Measurements from ENCODE around the gene STUB1. TPM values are rescaled to one million over a fixed set of nuclear protein-coding genes. Genes with fewer than 3 reads are reported as not detected.
A peak's percentile ranks its signal among the peaks of the same experiment; 100 is the strongest.

Gene STUB1
- total RNA-seq, 5 donors from 2014 or later (not counting 1 experiment from before 2014, with no cell fraction given) = 67.3 to 119 (median 114) TPM

DNA sequence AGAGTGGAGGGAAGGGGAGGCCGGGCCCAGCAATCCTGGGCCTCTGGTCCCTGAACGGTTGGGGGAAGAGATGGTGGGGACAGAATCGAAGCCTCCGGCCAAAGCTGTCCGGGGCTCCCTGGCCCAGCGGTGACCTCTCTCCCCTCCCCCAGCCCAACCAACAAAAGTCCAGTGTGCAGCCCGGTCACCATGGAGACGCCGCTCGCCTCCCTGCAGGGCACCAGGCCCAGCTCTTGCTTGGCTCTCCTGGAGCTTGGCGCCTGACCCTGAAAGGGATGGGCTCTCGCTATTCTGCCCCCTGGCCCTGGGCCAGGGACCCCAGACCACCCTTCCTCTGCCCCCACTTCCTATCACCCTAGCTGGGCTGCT lies 36.0 kb downstream of the STUB1 start:
- H3K4me3 ChIP-seq (ENCODE audit: control insufficient read depth in 1 of 2, extremely low read depth in 1 of 2, low read length in 1 of 2) = no peak overlapping the region
- Mint-ChIP-seq H3K27ac (no peak overlapping the region), H3K4me1 (peaks cover 19 to 30% (median 21%) of the 10 kb centered on the region in 3 donors), H3K9me3 (no peaks in the 10 kb centered on the region), H3K4me3 (peak overlapping the region; percentile 50 to 68 (median 57)), H3K27me3 (peaks cover 8 to 12% of the 10 kb centered on the region in 2 donors), H3K36me3 (no peaks in the 10 kb centered on the region)
- ATAC-seq (replicated peaks in 1 of 4) (no peak), DNase-seq (no peak)
- CTCF ChIA-PET = interaction anchor here (0.7 to 0.8 kb wide), 3 partner anchors 12 to 387 kb away, joined by 3 to 6 read pairs (median 3); no protein-coding TSS in a partner anchor
- H3K27me3 ChIP-seq (replicated peaks in 1 of 2; ENCODE audit: control insufficient read depth in 2 of 2, extremely low read depth in 1 of 2, insufficient read depth in 2 of 2, low read length in 1 of 2) = peaks cover 0 to 42% of the 10 kb centered on the region in 2 experiments
- 69% methylated on average over 5 of the region's 12 CpGs for WGBS (ENCODE audit: insufficient coverage)
- H3K27ac ChIP-seq (ENCODE audit: low read length) = no peak overlapping the region
- no peaks in the 10 kb centered on the region for H3K9me3 ChIP-seq
- no peaks in the 10 kb centered on the region for H3K36me3 ChIP-seq (ENCODE audit: control insufficient read depth in 2 of 2, extremely low read depth in 1 of 2, insufficient read depth in 1 of 2, low read length in 1 of 2)
- POLR2A ChIA-PET = interaction anchor here in 1 of 2 donors (0.8 kb wide), 1 partner anchor 9 kb away, joined by 3 read pairs; no protein-coding TSS in a partner anchor
- H3K4me1 ChIP-seq (ENCODE audit: control insufficient read depth in 1 of 2, extremely low read depth in 1 of 2, insufficient read depth in 2 of 2, low read length in 2 of 2) = peaks cover 5 to 53% of the 10 kb centered on the region in 2 experiments

DNA sequence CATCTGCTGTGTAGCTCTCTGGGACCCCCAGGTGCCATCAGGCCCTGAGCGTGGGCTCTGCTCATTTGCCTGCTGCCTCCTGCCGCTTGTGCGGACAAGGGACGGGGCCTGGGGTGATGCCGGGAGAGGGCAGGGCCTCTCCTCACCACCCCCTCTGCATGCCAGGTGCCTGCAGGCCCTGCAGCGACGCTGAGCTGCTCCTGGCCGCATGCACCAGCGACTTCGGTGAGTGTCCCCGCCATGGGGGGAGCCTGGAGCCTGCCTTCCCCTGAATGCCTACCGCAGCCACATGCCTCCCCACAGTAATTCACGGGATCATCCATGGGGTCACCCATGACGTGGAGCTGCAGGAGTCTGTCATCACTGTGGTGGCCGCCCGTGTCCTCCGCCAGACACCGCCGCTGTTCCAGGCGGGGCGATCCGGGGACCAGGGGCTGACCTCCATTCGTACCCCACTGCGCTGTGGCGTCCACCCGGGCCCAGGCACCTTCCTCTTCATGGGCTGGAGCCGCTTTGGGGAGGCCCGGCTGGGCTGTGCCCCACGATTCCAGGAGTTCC lies 36.6 kb downstream of the STUB1 start:
- ChIA-PET CTCF (no interaction called here), POLR2A (no interaction called here)
- no peak overlapping the region for H3K4me3 ChIP-seq (ENCODE audit: control insufficient read depth in 1 of 2, extremely low read depth in 1 of 2, low read length in 1 of 2)
- ATAC-seq (replicated peaks in 1 of 4) = no peak
- no peak for DNase-seq
- H3K27me3 Mint-ChIP-seq = peaks cover 7 to 8% of the 10 kb centered on the region in 2 donors
- H3K4me1 ChIP-seq (ENCODE audit: control insufficient read depth in 1 of 2, extremely low read depth in 1 of 2, insufficient read depth in 2 of 2, low read length in 2 of 2) = peaks cover 5 to 53% of the 10 kb centered on the region in 2 experiments
- H3K27ac ChIP-seq (ENCODE audit: low read length) = no peak overlapping the region
- peaks cover 19 to 30% (median 21%) of the 10 kb centered on the region in 3 donors for H3K4me1 Mint-ChIP-seq
- no peaks in the 10 kb centered on the region for H3K36me3 Mint-ChIP-seq
- H3K9me3 Mint-ChIP-seq = no peaks in the 10 kb centered on the region
- peaks cover 0 to 35% of the 10 kb centered on the region in 2 experiments for H3K27me3 ChIP-seq (replicated peaks in 1 of 2; ENCODE audit: control insufficient read depth in 2 of 2, extremely low read depth in 1 of 2, insufficient read depth in 2 of 2, low read length in 1 of 2)
- H3K27ac Mint-ChIP-seq = no peak overlapping the region
- H3K36me3 ChIP-seq (ENCODE audit: control insufficient read depth in 2 of 2, extremely low read depth in 1 of 2, insufficient read depth in 1 of 2, low read length in 1 of 2) = no peaks in the 10 kb centered on the region
- H3K4me3 Mint-ChIP-seq = peak overlapping the region; percentile 47 to 68 (median 50)
- 99% methylated on average over 20 of the region's 29 CpGs for WGBS (ENCODE audit: insufficient coverage)
- no peaks in the 10 kb centered on the region for H3K9me3 ChIP-seq

DNA sequence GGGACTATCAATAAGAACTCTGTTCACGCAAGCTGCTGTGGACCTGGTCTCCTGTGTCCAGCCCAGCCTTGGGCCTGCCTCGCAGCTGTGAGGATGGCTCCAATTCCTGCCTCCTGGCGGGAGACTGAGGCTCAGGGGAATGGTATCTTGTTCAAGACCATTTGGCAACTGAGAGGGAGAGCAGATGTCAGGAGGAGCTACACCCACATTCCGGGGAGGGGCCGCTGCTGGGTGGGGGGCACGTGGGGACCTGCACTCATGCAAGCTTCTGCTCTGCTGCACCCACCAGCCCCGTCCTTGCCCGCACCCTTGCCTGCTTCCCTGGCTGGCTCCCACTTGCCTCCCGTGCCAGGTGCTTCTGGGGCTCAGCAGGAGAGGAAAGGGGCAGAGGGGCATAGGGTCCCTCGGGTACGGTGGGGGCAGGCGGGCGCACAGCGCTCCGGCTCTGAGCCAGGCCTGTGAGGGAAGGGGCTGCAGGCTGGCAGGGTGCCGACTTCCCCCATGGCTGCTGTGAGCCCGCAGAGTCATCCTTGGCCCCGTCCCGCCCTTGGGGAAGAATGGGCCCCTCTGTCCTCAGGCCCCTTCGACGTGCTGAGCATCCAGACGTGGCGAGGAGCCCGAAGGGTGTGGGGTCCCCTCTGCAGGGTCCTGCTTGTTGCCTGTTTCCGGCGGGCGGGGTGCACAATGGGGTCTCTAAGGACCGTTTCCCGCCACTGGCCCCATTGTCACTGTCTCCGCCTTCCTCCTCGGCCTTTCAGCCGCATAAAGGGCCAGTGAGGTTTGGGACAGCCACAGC lies 37.4 kb downstream of the STUB1 start:
- ChIA-PET CTCF (no interaction called here), POLR2A (no interaction called here)
- Mint-ChIP-seq H3K27me3 (peaks cover 6 to 8% of the 10 kb centered on the region in 2 donors), H3K9me3 (no peaks in the 10 kb centered on the region), H3K4me3 (peak overlapping the region in 1 of 3 donors; percentile 83), H3K27ac (no peak overlapping the region), H3K4me1 (peaks cover 19 to 33% (median 23%) of the 10 kb centered on the region in 3 donors), H3K36me3 (no peaks in the 10 kb centered on the region)
- no peaks in the 10 kb centered on the region for H3K9me3 ChIP-seq
- DNase-seq (no peak), ATAC-seq (replicated peaks in 1 of 4) (no peak)
- no peaks in the 10 kb centered on the region for H3K36me3 ChIP-seq (ENCODE audit: control insufficient read depth in 2 of 2, extremely low read depth in 1 of 2, insufficient read depth in 1 of 2, low read length in 1 of 2)
- H3K4me3 ChIP-seq (ENCODE audit: control insufficient read depth in 1 of 2, extremely low read depth in 1 of 2, low read length in 1 of 2) = no peak overlapping the region
- no peak overlapping the region for H3K27ac ChIP-seq (ENCODE audit: low read length)
- H3K27me3 ChIP-seq (replicated peaks in 1 of 2; ENCODE audit: control insufficient read depth in 2 of 2, extremely low read depth in 1 of 2, insufficient read depth in 2 of 2, low read length in 1 of 2) = peaks cover 0 to 32% of the 10 kb centered on the region in 2 experiments
- 91% methylated on average over 27 of the region's 32 CpGs for WGBS (ENCODE audit: insufficient coverage)
- H3K4me1 ChIP-seq (ENCODE audit: control insufficient read depth in 1 of 2, extremely low read depth in 1 of 2, insufficient read depth in 2 of 2, low read length in 2 of 2) = peaks cover 5 to 58% of the 10 kb centered on the region in 2 experiments

- H3K27ac ChIP-seq (ENCODE audit: low read length) = no peak overlapping the region
- peaks cover 0 to 32% of the 10 kb centered on the region in 2 experiments for H3K27me3 ChIP-seq (replicated peaks in 1 of 2; ENCODE audit: control insufficient read depth in 2 of 2, extremely low read depth in 1 of 2, insufficient read depth in 2 of 2, low read length in 1 of 2)
- H3K36me3 Mint-ChIP-seq = no peaks in the 10 kb centered on the region
- no peak overlapping the region for H3K4me3 ChIP-seq (ENCODE audit: control insufficient read depth in 1 of 2, extremely low read depth in 1 of 2, low read length in 1 of 2)
- peaks cover 5 to 66% of the 10 kb centered on the region in 2 experiments for H3K4me1 ChIP-seq (ENCODE audit: control insufficient read depth in 1 of 2, extremely low read depth in 1 of 2, insufficient read depth in 2 of 2, low read length in 2 of 2)
- H3K9me3 ChIP-seq = no peaks in the 10 kb centered on the region
- 94% methylated on average over 3 of the region's 9 CpGs for WGBS (ENCODE audit: insufficient coverage)
- peak overlapping the region in 1 of 3 donors; percentile 83 for H3K4me3 Mint-ChIP-seq
- ATAC-seq (replicated peaks in 1 of 4) = no peak
- DNase-seq = no peak
- no peak overlapping the region for H3K27ac Mint-ChIP-seq
- no peaks in the 10 kb centered on the region for H3K9me3 Mint-ChIP-seq
- POLR2A ChIA-PET = no interaction called here
- peaks cover 20 to 33% (median 27%) of the 10 kb centered on the region in 3 donors for H3K4me1 Mint-ChIP-seq
- H3K27me3 Mint-ChIP-seq = peaks cover 3 to 4% of the 10 kb centered on the region in 2 donors
- no peaks in the 10 kb centered on the region for H3K36me3 ChIP-seq (ENCODE audit: control insufficient read depth in 2 of 2, extremely low read depth in 1 of 2, insufficient read depth in 1 of 2, low read length in 1 of 2)
- CTCF ChIA-PET = no interaction called here
These were observed 38.2 kb downstream of the STUB1 start for GRCh38 chr16:718389-718788.

DNA sequence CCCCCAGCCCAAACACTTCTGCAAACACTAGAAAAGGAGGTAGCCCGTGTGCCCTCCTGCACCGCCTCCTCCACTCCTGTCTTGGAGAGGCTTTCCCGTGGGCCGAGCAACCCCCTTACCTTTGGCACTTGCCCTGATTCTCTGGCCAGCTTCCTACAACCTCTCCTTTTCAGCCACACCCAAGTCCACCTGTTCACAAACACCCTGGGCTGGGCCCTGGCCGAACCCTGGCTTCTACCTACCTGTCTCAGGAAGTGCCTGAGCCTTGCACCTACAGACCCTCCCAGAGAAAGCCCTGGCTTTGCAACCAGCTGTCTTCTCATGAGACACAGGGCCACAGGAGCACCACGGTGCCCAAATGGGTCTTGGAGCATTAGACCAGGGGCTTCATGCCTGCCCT lies 38.7 kb downstream of the STUB1 start:
- no peak overlapping the region for H3K27ac ChIP-seq (ENCODE audit: low read length)
- no peak for DNase-seq
- peaks cover 0 to 28% of the 10 kb centered on the region in 2 experiments for H3K27me3 ChIP-seq (replicated peaks in 1 of 2; ENCODE audit: control insufficient read depth in 2 of 2, extremely low read depth in 1 of 2, insufficient read depth in 2 of 2, low read length in 1 of 2)
- H3K4me1 ChIP-seq (ENCODE audit: control insufficient read depth in 1 of 2, extremely low read depth in 1 of 2, insufficient read depth in 2 of 2, low read length in 2 of 2) = peaks cover 5 to 68% of the 10 kb centered on the region in 2 experiments
- ChIA-PET POLR2A (no interaction called here), CTCF (interaction anchor here in 1 of 2 donors (0.6 kb wide), 1 partner anchor 11 kb away, joined by 4 read pairs; no protein-coding TSS in a partner anchor)
- no peaks in the 10 kb centered on the region for H3K9me3 ChIP-seq
- Mint-ChIP-seq H3K27ac (peak overlapping the region in 1 of 2 donors; percentile 56), H3K36me3 (no peaks in the 10 kb centered on the region), H3K9me3 (no peaks in the 10 kb centered on the region), H3K4me3 (peak overlapping the region in 2 of 3 donors; percentile 52 to 83), H3K4me1 (peaks cover 21 to 32% (median 27%) of the 10 kb centered on the region in 3 donors), H3K27me3 (peaks cover 3 to 4% of the 10 kb centered on the region in 2 donors)
- H3K4me3 ChIP-seq (ENCODE audit: control insufficient read depth in 1 of 2, extremely low read depth in 1 of 2, low read length in 1 of 2) = no peak overlapping the region
- no peaks in the 10 kb centered on the region for H3K36me3 ChIP-seq (ENCODE audit: control insufficient read depth in 2 of 2, extremely low read depth in 1 of 2, insufficient read depth in 1 of 2, low read length in 1 of 2)
- no peak for ATAC-seq (replicated peaks in 1 of 4)
- 84% methylated on average over 4 of the region's 6 CpGs for WGBS (ENCODE audit: insufficient coverage)

- Mint-ChIP-seq H3K36me3 (no peaks in the 10 kb centered on the region), H3K4me1 (peaks cover 21 to 29% (median 27%) of the 10 kb centered on the region in 3 donors), H3K27me3 (peaks cover 3 to 4% of the 10 kb centered on the region in 2 donors), H3K9me3 (no peaks in the 10 kb centered on the region), H3K27ac (peak overlapping the region; percentile 57 to 80), H3K4me3 (peak overlapping the region; percentile 78 to 83 (median 79))
- DNase-seq (peak in 1 of 35 experiments; percentile 33), ATAC-seq (replicated peaks in 1 of 4) (peak in 3 of 4 experiments; percentile 2 to 7 (median 5))
- 13% methylated on average over 5 of the region's 16 CpGs for WGBS (ENCODE audit: insufficient coverage)
- Histone ChIP-seq H3K27me3 (replicated peaks in 1 of 2; ENCODE audit: control insufficient read depth in 2 of 2, extremely low read depth in 1 of 2, insufficient read depth in 2 of 2, low read length in 1 of 2) (peaks cover 0 to 20% of the 10 kb centered on the region in 2 experiments), H3K4me3 (ENCODE audit: control insufficient read depth in 1 of 2, extremely low read depth in 1 of 2, low read length in 1 of 2) (peak overlapping the region; percentile 55 to 70), H3K4me1 (ENCODE audit: control insufficient read depth in 1 of 2, extremely low read depth in 1 of 2, insufficient read depth in 2 of 2, low read length in 2 of 2) (peaks cover 5 to 60% of the 10 kb centered on the region in 2 experiments), H3K36me3 (ENCODE audit: control insufficient read depth in 2 of 2, extremely low read depth in 1 of 2, insufficient read depth in 1 of 2, low read length in 1 of 2) (no peaks in the 10 kb centered on the region), H3K27ac (ENCODE audit: low read length) (peak overlapping the region; percentile 57), H3K9me3 (no peaks in the 10 kb centered on the region)
- POLR2A ChIA-PET = no interaction called here
- CTCF ChIA-PET = interaction anchor here in 1 of 2 donors (0.6 to 2.0 kb wide), 3 partner anchors 8 to 367 kb away, joined by 3 to 6 read pairs (median 5); partner anchors contain the start of gene AXIN1
These were observed 39.7 kb downstream of the STUB1 start for GRCh38 chr16:719815-720446.
